HG02588 (cell line): ENCODE data around the gene TMEM18.

Source experiments
- ATAC-seq: cut with Tn5 transposase; IDR thresholded peaks from one replicate; pipeline ENCODE4 v1.9.1; 2021; ENCODE audit warnings: mild to moderate bottlenecking, moderate library complexity; ENCODE audit not compliant: unreplicated experiment

The TMEM18 gene

DNA sequence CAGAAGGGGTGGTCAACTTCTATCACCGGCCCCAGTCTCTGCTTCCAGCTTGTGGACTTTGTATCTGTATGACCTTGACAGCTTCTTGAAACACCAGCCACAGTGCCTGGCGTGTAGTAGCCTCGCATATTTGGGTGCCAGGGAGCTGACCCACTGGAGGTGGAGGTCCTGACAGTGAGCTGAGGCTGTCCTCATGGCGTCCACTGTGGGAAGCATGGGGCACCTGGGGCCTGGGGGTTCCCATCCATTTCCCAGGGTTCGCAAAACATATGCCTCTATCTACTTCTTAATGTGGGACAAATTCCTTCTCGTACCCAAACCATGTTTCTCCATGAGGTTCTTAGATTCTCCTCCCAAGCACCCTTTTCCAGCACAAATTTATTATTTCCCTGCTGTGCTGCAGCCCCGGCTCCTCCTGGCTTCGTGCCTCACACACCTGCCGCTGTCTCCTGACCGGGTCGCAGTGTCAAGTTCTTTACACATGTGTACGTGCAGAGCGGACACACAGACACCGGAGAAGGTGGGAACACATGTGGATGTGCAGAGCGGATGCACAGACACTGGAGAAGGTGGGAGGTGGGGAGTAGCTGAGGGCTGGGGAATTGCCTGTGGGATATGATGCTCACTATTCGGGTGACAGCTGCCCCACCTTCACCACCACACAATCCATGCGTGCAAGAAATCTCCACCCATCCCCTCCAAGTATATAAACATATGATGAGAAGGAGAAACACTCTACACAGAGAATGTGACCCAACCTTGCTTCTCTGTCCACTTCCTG is 23.4 kb downstream of the TMEM18 start:
- ATAC-seq = no peak

DNA sequence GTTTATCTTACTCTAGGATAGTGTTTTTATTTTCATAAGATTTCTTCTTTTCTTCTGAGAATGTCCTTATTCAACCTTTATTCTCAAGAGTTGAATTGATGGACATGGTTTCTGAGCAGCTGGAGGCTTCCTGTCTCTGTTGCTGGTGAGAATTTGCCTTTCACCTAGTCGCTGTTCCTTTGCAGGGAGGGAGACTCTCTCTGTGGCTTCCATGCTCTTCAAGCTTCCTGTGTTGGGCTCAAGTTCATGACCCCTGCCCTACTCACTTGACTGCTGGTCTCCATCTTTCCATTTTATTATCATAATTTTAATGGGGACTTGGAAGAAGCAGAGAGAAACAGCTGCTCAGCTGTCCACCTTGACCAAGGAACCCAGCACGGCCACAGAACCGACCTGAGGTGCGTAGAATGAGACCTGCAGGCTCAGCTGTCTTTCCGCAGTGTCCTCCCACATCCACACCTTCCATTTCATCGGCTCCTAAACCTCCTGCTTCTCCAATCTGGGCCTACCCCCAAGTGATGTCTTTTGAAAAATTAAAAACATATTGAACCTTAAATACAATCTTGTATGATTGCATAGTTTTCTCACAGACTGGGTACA is 24.2 kb downstream of the TMEM18 start:
- no peak for ATAC-seq

DNA sequence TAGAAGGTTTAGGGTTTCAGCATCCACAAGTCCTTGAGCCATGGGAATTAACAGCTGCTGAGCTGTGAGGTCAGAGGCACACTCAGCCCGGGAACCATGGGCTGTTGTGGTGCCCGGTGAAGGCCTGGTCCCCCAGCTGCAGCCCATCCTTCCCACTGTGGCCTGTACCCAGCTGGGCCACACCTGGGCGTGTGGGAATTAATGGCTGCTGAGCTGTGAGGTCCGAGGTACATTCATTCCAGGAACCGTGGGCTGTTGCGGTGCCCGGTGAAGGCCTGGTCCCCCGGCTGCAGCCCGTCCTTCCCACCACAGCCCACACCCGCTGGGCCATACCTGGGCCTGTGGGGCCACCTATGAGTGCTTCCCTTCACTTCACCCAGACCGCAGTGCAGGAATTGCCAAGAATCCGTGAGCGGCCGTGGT is 25.2 kb downstream of the TMEM18 start:
- ATAC-seq = no peak

DNA sequence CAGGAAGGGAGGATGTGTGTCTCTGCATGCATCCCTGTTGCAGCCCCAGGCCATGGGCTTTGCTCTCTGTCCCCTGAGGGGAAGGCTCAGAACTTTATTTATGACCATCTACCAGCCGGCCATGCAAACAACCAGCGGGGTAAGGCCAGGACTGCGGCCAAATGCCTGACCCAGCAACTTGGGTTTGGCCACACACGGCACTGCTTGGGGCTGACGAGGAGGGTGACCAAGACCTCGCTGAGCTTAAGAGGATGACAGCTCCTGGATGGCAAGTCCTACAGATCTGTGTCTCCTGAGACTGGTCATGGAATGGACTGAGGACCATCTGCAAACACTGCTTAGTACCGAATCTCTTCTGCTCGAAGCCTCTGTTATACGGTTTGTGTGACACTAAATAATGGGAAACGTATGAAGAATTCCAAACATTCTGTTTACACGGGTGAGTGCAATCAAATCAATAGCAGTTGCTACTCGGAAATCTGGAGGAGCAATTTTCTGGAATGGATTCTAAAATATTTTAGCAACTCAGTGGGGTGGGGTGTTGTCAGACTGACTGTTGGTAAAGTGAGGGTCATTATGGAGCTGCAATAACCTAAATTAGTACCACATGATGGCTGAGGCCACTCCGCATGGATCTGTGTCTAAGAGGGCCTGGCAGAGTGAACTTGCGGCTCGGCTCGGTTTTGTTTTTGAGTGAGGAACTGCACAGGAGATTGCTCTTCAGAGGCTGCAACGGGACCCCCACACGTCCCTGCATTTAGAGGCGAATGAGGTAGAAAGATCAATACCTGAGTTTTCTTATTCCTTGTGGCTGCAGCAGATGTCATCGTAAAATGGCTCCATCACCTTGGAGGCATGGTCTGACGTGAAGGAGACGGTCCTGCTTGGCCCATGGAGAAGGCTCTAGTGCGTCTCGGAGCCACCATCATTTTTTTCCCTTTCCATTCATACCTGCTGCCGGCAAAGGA is 26.6 kb downstream of the TMEM18 start:
- no peak for ATAC-seq

DNA sequence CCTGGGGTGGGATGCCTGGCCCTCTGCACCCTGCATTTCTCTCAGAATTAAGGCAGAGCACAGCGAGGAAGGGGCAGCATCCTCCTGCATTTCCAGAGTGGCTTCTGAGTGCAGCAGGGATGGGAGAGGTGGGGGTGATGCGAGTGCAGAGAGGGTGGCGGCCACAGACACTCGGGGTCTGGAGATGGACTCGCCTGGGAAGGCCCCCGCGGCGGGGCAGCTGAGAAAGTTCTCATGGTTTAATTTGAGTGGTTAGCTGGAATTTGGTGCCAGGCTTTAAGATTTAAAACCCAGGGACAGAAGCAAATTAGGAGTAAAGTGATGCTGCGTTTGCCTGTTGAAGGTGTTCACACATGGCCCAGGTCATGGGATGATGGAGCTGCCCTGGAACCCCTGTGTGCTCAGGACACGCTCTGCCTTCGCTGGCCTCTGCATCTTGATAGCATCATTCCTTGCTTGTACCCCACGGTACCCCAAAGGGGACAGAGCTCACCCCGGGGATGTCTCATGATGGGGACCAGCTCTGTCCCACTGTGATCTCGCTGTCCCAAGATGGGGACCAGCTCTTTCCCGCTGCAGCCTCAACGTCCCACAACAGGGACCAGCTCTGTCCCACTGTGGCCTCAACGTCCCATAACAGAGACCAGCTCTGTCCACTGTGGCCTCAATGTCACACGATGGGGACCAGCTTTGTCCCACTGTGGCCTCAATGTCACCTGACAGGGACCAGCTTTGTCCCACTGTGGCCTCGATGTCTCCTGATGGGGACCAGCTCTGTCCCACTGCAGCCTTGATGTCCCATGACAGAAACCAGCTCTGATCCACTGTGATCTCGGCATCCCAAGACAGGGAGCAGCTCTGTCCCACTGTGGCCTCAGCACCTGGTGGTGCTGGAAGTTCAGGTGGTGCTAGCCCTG is 27.5 kb downstream of the TMEM18 start:
- no peak for ATAC-seq

DNA sequence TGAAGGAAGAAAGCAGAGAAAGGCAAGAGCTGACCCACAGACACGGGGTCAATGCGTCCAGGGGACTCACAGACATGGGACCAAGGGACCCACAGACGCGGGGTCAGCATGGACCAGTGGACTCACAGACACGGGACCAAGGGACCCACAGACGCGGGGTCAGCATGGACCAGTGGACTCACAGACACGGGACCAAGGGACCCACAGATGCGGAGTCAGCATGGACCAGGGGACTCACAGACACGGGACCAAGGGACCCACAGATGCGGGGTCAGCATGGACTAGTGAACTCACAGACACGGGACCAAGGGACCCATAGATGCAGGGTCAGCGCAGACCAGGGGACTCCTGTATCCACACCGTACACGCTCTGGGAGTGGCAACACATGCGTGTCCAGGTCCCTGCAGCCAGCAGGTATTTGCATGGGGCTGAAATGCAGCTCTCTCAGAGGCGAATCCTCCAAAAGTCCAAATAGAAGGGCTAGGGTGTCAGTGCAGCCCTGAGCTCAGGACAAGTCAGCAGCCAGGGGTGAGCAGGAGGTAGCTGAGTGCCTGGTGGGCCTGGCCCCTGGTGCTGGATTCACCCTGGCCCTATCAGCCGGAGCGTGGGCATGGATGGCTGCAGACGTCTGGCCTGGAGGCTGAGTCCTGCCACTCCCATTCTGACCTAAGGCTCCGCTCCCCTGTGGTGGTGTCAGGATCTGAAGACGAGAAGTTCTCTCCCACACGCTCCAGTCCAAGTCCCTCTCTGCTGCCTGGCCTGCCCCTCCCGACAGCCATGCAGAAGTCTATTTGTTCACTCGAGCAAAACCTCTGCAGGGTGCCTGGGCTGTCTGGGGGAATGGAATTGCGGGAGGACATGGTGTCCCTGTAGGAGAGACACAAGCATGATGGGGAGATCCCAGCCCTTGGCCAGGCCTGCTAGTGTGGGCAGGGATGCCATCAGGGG is 28.5 kb downstream of the TMEM18 start:
- no peak for ATAC-seq

DNA sequence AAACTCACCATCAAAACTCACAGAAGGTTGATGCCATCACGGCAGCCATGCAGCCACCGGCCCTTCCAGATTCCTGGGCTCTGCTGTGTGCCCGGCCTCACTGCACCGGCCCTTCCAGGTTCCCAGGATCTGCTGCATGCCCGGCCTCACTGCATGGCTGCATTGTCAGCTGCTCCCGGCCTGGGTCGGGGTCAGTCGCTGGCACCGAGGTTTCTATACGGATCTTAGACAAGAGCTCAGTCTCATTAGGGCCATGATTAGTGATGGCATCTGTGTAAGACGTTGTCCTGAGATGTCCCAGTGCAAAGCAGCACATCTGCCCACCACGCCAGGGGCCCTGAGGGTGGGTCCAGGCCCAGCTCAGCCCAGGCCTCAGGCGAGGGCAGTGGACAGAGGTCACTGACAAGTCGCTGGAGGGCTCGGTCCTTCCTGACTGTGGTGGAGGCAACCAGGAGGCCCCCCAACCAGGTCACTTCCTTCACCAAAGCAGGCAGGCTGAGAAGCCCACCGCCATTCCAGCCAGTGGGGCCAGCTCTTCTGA is 29.4 kb downstream of the TMEM18 start:
- ATAC-seq = no peak

DNA sequence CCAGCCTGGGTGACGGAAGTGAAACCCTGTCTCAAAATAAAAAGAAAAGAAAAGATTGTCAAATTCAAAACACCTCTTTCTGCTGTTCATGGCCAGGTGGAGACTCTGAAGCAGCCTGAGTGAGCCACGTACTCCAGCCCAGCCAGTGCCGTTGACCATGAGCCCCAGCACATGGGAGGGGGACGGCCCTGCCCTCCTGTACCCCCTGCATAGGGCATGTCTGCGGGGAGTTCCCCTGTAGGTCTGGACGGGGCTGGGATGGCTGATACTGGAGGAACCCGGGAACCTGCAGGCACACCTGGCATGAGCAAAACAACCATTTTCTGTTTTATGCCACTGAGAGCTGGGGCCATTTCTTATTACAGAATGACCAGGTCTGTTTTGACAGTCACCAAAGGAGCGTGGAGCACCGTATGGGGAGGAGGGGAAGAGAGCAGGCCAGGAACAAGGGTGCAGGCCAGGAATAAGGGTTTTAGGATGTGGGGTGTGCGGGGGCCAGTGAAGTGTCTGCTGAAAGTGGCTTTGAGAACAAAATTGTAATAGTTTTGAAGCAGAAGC is 30.1 kb downstream of the TMEM18 start:
- ATAC-seq = no peak

DNA sequence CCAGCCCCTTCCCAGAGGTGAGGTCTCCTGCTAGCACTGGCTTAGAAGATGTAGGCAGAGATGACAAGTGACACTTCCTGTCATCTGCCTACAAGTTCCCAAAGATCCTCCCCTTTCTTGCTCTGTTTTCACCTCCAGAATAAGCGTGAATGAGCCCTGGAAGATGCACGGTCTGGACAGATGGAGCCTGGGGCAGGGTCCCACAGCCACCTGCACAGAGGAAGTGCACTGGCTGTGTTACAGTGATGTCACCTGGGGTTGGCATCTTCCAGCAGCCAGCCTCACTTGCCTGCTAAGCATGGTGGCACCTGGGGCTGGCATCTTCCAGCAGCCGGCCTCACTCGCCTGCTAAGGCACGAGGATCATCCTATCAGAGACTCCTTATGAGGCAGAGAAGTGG is 32.3 kb downstream of the TMEM18 start:
- no peak for ATAC-seq

DNA sequence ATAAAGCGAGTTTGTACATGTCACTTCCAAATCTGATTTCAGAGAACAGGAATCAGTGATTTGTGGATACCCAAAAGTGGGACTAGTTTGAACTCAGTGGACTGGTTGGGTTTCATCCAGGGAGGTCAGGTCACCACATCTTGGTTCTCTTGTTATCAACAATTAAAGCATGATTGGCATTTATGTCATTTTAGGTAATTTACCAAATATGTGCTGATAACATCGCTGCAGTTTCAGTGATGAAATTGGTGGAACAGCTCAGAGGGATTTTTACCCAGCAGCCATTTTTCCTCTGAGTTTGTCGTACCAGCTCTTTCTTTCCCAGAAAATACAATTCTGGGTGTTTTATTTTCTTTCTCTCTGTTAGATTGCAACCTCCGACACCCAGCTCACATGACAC is 33.4 kb downstream of the TMEM18 start:
- ATAC-seq = no peak

DNA sequence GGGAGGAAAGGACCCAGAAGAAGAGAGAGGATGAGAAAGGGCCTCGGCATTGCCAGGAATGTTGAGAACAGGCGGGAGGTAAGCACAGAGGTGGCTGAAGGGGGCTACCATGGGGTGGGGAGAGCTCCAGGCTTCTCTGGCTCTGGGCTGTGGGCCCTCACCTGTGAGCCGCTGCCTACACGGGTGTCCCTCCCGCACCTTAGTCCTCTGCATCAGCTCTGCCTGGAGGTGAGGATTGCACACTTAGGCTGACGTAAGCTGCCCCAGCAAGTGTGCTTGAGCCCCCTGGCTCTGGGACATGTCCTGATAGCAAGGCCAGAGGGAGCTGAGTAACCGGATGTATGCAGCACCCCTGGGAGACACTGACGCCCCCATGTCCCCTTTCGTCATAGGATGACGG is 33.9 kb downstream of the TMEM18 start:
- no peak for ATAC-seq

DNA sequence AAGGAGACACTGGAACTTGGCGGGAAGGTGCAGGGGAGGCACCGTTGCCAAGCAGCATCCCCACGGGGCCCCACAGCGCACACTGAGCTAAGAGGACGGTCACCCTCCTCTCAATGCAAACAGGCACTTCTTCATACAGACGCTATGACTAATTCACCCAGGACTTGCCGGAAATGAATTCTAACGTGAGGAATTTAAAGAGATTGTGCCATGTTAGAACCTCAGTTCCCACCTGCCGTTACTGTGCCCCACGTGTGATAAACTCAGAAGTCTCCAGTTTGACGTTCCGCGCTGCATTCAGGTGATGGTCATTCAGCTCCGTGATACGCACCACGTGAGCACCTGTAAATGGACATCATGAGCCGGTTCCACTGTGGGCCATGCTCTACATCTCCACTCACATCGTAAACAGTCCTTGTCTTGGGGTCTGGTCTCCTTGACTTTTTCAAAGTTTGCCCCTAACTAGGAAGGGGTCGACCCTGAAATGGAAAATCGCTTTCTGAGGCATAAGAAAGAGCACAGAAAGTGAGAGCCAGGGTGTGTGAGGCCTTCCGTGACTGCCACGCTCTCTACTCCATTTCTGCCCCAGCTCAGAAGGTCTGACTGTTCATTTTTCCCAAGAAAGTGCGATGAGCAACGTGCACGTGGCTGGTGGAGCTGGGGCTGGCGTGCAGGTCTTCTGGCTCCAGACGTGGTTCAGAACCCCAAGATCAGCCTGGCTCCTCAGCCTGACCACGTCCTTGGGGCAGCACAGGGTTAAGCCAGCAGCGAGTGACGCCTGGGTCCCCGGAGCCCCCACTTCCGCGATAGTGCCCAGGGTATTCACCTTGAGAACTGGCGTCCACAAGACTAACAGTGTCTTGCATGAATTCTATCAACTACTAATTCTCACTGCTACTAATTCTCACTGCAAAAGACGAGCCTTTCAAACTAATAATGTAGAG is 35.1 kb downstream of the TMEM18 start:
- ATAC-seq = no peak

DNA sequence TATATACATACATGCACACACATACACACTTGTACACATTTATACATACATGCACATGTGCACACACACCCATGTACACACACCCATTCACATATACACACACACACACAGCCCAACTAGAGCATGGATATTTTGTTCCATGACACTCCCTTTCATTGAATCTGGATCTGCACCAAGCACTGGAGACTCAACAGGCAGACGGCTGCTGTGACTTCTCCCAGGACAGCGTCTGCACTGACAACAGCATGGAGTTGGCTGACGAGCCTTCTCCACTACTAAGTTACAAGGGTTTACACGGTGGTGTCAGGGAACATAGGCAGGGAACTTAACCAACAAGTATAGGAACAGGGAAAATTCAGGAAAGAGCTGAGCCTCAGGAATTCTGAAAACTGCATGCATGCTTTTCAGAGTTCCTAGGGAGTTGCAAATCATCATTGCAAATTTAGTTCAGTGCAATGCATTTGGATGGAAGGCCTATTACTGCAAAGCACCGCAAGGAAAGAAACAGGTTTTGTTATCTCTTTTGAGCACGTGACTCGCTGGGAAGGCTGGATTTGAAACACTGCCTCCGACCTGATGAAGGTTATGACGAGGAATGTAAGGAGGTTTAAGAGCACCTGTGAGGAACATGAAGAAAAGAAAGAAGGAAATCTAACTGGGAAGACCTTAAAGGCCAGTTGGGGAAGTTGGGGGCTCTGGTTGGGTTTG is 35.9 kb downstream of the TMEM18 start:
- ATAC-seq = no peak

DNA sequence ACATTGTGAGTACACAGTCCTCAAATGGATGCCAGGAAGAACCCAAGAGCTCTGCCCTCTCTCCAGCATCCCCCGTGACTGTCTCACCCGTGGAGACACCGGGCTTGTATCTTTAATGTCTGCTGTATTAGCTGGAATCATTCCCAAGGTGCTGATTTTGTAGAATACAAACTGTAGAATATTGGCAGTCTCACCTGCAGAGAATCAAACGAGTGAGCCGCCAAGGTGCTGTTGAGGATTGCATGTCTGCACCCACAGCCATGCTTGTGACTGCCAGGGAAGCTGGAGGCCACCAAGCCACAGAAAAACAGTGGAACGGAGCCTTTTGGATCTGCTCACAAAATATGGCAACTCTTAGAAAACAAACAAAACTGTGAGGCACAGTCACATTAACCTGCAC is 37.5 kb downstream of the TMEM18 start:
- no peak for ATAC-seq

DNA sequence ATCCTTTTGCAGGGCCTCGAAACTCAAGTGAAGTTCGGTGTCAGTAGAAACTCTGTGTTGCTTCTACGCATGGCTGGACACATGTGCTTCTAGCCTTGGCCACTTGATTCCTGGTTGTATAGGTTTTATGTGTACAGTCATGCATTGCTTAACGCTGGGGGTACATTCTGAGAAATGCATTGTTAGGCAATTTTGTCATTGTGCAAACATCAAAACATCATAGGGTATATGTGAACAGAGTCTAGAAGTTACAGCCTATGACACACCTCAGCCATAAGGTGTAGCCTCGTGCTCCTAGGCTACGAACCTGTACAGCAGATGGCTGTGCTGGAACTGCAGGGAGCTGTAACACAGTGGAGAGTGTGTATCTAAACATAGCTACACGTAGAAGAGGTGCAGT is 39.4 kb downstream of the TMEM18 start:
- ATAC-seq = no peak

DNA sequence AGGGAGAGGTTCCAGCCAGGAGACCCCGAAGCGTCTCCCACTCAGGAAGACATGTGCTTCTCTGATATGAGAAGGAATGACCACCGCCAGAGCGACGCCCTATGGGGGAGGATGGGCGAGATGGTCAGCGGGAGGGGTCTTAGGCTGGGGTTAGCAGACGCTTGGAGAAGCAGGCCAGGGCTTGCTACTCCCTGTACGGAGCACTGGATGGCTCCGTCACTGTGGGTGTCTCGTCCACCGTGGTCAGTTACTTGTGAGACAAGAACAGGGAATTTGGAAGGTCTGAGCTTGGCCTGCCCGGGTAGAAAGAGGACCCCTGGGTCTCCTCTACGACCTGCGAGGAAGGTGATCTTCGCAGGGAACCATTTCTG is 39.8 kb downstream of the TMEM18 start:
- no peak for ATAC-seq
